A172 (cell line): ENCODE data around the gene NNMT. TPM values are rescaled to one million over a fixed set of nuclear protein-coding genes. Genes with fewer than 3 reads are reported as not detected.

Experiments used
- DNase-seq: peaks from one replicate; pipeline ENCODE4 v3.0.0-alpha.2; 2015; ENCODE audit warnings: low spot score
- total RNA-seq: library from RNA; depleted of rRNA; stranded (reverse); fragments of >200 nt; shearing (Covaris generic); gene quantifications from 2 replicates; pipeline ENCODE4 v1.2.3, GENCODE V29; 2014; rRNA removed

Gene NNMT
- total RNA-seq: 109 and 204 TPM in 2 replicates

GRCh38 chr11:114295676-114296604, at the start of gene NNMT:
Gene NNMT (plus strand): TSS chr11:114296399. CDS start chr11:114296557, 158 bp downstream.
- DNase-seq: peak; percentile 62

DNA sequence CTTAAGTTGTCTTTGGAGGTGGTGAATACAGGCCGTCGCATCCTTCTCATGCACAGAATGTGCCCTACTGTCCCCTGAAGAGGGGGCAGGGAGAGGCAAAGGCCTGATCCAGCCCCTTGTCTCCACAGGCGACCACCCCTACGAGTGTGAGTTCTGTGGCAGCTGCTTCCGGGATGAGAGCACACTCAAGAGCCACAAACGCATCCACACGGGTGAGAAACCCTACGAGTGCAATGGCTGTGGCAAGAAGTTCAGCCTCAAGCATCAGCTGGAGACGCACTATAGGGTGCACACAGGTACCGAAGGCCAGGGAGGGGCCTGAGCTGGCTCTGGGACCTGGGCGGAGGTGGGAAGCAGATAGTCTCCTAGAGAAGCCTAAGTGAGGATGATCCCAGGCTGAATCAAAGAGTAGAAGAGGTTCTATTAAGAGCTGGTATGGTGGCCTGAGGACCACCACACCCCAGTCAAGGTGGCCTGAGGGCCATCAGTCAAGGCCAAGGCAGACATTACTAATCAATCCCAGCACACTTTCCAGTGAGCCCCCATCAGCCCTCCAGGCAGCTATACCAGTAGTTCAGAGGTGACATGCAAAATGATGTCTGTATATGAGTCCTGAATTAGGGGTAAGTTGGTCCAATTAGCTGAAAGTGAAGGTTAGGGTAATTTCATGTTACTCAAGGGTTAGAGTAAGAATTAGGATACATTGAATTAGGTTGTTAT, 49.0 kb upstream of the NNMT start:
- DNase-seq: no peak

DNA sequence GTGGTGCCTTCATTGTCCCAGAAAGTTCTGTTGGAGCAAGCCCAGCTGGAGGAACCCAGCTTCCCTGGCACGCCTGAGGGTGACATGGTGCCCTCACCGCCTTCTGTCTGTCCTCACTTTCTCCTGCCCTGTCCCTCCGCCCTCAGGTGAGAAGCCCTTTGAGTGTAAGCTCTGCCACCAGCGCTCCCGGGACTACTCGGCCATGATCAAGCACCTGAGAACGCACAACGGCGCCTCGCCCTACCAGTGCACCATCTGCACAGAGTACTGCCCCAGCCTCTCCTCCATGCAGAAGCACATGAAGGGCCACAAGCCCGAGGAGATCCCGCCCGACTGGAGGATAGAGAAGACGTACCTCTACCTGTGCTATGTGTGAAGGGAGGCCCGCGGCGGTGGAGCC, 46.0 kb upstream of the NNMT start:
- DNase-seq: no peak

DNA sequence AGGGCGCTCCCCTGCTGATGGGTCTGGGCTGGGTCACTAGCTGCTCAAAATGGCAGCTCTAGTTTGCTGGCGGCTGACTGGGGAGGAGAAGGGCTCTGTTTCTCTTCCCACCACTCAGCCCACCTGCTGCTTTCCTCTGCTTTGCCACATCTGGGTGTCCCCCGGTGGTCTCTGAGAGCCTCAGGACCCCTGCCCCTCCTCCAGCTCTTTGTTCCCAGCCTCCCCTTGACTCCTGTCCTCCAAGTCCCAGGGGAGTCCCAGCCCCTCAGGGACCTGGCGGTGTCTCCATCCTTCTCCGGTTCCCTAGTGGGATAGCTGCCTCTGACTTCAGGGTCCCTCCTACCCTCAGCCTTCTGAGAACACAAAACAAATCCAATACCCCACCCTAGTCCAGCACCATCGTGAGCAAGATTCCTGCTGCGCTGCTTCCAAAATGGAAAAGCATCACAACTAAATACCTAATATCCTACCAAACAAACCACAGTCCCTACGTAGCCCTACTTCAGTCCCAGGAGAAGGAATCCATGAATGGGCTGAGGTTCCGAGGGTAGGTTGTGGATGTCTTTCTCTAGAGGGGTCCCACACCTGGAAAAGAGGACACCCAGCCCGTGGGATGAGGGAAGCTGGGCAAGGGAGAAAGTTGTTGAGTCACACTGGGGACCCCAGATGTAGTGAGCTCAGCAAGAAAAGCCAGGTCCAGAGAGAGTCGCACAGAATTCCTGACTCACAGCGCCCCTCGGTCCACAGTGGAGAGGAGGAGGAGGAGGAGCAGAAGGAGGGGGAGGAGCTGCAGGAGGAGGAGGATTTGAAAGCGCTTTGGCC, 45.0 kb upstream of the NNMT start:
- no peak for DNase-seq

- no peak for DNase-seq
These were observed 44.3 kb upstream of the NNMT start for GRCh38 chr11:114251815-114252337.

DNA sequence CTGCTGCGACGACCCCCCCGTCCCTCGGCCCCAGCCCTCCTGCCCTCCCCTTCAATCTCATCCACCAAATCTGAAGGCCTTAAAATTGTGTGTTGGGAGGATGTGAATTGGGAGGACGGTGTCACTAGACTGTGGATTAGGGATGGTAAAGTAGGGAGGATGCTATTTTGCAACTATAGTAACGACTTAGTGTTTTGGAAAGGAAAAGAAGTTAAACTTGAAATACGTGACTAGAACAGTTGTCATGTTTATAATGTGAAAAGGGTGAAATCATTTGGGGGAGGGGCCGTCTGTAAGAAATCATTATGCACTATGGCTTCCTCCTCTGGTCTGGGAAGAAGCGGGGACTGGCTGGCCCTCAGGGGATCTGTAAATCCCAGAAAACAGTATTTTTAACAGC, 43.4 kb upstream of the NNMT start:
- DNase-seq: no peak

DNA sequence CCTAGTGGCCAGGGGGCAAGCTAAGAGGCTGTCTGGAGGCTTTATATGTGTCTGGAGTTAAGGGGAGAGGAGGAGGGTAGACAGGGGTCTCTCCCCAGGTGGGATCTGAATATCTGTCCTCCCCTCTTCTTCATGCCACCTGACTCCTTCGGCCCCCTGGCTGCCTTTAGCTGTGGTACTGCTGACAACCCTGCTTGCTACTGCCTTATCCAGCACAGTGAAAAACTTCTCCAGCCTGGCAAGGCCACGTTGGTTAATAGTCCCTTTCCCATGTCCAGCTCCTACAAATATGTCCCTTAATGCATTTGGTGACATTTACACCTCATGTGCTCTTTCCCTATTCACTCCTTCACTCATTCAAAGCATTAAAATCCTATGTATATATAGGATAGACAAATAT, 42.4 kb upstream of the NNMT start:
- DNase-seq: no peak

- DNase-seq: no peak
These were observed 41.5 kb upstream of the NNMT start for GRCh38 chr11:114254571-114255146.

- no peak for DNase-seq
These were observed 40.9 kb upstream of the NNMT start for GRCh38 chr11:114255289-114255688.

GRCh38 chr11:114256176-114256966, 39.8 kb upstream of the NNMT start:
- no peak for DNase-seq

- DNase-seq: no peak
These were observed 39.3 kb upstream of the NNMT start for GRCh38 chr11:114256967-114257286.

- DNase-seq: no peak
These were observed 38.3 kb upstream of the NNMT start for GRCh38 chr11:114257621-114258558.

GRCh38 chr11:114258696-114259095, 37.5 kb upstream of the NNMT start:
- DNase-seq: no peak

DNA sequence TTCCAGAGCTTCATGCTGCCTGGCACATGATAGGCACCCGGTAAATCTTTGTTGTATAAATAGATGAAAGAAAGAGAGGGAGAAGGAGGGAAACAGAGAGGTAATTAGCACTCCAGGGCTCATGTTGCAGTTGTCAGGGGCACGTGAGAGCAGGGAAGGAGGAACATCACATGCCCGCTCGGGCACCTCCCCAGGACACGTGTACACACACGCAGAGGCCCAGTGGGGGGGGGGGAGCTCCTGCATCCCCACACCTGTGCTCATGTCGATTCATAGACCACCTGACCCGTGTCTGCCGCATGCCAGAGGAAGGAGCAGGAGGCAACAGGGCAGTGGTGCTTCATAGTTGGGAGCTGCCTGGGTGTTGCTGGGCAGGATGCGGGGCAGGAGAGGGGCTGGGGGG, 37.1 kb upstream of the NNMT start:
- no peak for DNase-seq

GRCh38 chr11:114259551-114259983, 36.6 kb upstream of the NNMT start:
- no peak for DNase-seq

DNA sequence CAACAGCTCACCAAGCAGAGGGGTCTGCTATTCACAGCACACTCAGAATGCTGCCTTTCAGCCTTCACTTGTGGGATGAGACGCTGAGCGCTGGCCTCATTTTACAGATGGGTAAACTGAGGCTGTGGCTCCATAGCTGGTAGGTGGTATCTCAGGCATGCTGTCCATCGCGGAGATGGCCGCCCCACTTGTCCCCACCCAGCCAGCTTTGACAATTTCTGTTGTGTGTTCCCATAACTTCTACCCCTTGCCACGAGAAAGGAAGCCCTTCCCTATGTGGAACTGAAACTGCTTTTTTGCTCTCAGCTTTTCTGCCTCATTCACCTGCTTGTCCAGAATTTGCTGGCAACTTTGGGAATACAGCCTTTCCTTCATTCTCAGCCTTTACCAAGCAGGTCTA, 36.1 kb upstream of the NNMT start:
- no peak for DNase-seq

GRCh38 chr11:114260483-114260882, 35.7 kb upstream of the NNMT start:
- DNase-seq: no peak

DNA sequence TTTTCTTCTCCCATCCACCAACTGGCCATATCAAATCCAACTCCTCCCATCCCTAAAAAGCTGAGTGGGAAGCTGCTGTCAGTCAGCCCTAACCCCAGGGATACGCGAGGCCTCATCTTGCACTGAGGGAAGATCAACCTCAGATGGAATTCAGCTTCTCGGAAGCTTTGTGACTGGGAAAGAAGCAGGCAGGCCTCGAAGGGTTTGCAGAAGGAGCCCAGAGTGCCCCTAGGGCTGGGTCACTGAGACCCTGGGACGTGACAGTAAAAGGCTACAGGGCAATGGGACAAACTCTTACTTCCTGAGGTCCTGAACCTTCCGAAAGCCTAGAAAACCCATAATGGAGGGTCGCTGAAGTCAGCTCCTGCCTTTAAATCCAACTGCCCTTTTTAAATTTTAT, 34.4 kb upstream of the NNMT start:
- DNase-seq: no peak

DNA sequence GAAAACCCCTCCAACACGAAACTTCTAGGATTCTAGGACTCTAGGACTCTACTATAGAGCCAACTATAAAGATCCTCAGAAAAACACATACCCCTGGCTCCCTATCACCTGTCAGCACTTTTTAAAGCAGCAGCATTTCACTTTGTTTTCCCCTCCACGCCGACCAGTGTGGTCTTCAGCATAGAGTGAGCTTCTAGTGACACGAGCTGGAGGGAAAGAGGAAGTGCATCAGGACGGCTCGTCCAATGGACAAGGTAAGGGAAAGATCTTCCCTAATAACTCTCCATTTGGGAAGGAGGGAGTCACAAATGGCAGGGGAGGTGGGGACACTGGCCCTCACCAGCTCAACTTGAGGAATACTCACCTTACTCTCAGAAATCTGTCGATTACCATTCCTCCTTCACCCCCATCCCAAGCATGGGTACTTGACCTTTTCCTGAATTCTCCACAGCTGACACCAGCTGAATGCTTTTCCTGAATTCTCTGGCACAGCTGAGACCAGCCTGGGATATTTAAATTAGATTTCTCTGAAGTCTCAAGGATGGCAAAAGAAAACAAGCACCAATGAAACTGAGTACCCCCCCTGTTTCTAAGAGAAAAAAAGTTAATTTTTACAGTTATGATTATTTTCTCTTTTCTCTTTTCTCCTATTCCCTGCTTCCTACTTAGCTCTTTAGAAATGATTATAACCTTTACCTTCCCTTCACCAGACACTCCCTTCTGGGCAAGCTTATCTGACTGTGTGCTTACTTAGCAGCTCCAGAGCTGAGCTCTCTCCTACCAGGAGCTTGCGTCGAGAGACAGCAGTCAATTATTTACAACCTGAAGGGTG, 33.3 kb upstream of the NNMT start:
- peak; percentile 29 for DNase-seq
